SJSA1 (cell line): ENCODE measurements around the gene TMTC2. TPM values are rescaled to one million over a fixed set of nuclear protein-coding genes. Genes with fewer than 3 reads are reported as not detected.

ENCODE experiments used
- DNase-seq, 2 experiments: peaks; one replicate each; pipeline ENCODE4 v3.0.0-alpha.2; 2015 to 2020; ENCODE audit warnings: low spot score in 2 of 2, low read depth in 1 of 2
- H3K27ac ChIP-seq: fragments of 250-450 bp; sonication (Bioruptor Pico); 2 replicates; pipeline ENCODE4 v1.5.1; 2020; ENCODE audit warnings: mild to moderate bottlenecking, moderate library complexity
- H3K27me3 ChIP-seq: fragments of 250-450 bp; sonication (Bioruptor Pico); replicated peaks from 2 replicates; pipeline ENCODE4 v1.5.1; 2020; ENCODE audit warnings: mild to moderate bottlenecking, moderate library complexity
- H3K36me3 ChIP-seq: fragments of 250-450 bp; sonication (Bioruptor Pico); 2 replicates; pipeline ENCODE4 v1.5.1; 2020; ENCODE audit warnings: mild to moderate bottlenecking
- H3K4me1 ChIP-seq: fragments of 250-450 bp; sonication (Bioruptor Pico); replicated peaks from 2 replicates; pipeline ENCODE4 v1.6.1; 2021; ENCODE audit warnings: mild to moderate bottlenecking
- H3K4me3 ChIP-seq: fragments of 250-450 bp; sonication (Bioruptor Pico); 2 replicates; pipeline ENCODE4 v1.5.1; 2020; ENCODE audit warnings: mild to moderate bottlenecking
- H3K9me3 ChIP-seq: fragments of 250-450 bp; sonication (Bioruptor Pico); replicated peaks from 2 replicates; pipeline ENCODE4 v1.5.1; 2020; ENCODE audit warnings: mild to moderate bottlenecking
- total RNA-seq: library from RNA; depleted of rRNA; stranded (reverse); fragments of >200 nt; shearing (Covaris generic); gene quantifications from 2 replicates; pipeline ENCODE4 v1.2.3, GENCODE V29; 2014

The TMTC2 gene
- total RNA-seq, 1 experiment from 2014 or later = 0.13 TPM

DNA sequence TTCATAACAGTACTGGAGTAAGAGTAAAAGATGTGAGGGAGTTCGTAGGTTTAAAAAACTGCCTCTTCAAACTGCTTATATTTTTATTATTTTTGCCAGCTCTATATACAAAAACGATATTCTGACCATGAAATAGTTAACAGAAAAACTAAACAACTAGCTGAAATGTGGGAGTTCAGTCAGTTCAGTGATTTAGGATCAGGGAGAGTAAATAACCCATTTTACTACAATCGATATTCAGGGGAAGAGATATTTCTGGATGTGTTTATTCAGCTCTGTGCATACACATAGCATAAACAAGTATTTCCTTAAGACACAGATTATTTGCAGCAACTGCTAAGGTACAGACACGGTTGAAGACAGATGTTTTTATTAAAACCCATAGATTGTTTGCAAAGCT is 470.9 kb downstream of the TMTC2 start:
- Histone ChIP-seq H3K36me3 (no peaks in the 10 kb centered on the region), H3K4me3 (no peak overlapping the region), H3K27me3 (no peaks in the 10 kb centered on the region), H3K4me1 (no peaks in the 10 kb centered on the region), H3K9me3 (0 out of 2 replicates have a peak, but pooled peaks cover 5% of the 10 kb centered on the region), H3K27ac (no peak overlapping the region)
- DNase-seq = no peak

DNA sequence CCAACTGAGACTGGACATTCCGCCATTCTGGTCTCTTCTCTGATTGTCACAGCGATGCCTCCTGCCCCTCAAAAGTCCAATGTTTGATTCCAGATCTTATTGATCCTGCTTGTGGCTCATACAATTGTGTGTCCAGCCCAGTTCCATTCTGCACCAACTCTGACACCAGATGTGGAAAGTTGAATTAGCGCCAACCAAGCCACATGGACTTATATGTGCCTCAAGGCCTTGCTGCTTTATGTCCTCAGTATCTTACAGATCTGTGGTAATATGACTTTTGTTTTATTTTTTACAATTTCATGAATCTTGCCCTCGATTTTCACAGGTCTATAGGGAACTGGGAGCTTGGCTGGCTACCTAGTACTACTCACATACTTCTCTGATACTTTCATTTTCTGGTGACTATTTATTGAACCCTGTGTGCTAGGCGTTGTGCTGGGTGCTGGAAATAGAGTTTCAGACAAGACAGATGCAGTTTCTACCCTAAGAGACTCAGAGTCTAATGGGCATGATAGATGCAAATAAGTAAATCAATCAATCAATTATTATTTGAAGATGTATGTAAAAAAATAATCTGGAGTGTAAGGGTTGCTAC is 472.0 kb downstream of the TMTC2 start:
- H3K27me3 ChIP-seq = no peaks in the 10 kb centered on the region
- H3K36me3 ChIP-seq = no peaks in the 10 kb centered on the region
- DNase-seq = no peak

DNA sequence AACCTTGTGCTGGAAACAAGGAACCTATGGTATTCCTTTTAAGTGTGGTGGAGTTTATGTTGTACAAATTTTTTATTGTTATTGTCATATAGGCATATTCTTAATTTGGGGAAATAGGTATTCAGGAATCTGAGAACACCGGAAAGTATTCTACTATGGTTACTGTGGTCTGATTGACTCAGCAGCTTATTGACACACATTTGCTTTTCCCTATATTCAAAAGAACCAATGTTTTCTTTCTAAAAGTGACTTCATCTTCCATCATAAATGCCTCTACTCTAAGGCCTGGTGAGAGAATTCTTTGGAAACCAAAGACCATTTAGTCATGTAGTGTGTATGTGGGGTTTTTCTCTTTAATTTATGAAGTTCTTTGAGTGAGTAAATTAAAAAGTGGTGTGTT is 474.8 kb downstream of the TMTC2 start:
- Histone ChIP-seq H3K9me3 (0 out of 2 replicates have a peak, but pooled peaks cover 5% of the 10 kb centered on the region), H3K27ac (no peak overlapping the region), H3K4me1 (no peaks in the 10 kb centered on the region), H3K27me3 (no peaks in the 10 kb centered on the region), H3K4me3 (no peak overlapping the region), H3K36me3 (no peaks in the 10 kb centered on the region)
- DNase-seq = no peak

More for the DNA sequence above, 472.0 kb downstream of the TMTC2 start:
- Histone ChIP-seq H3K27ac (no peak overlapping the region), H3K4me3 (no peak overlapping the region), H3K9me3 (0 out of 2 replicates have a peak, but pooled peaks cover 5% of the 10 kb centered on the region), H3K4me1 (no peaks in the 10 kb centered on the region)

DNA sequence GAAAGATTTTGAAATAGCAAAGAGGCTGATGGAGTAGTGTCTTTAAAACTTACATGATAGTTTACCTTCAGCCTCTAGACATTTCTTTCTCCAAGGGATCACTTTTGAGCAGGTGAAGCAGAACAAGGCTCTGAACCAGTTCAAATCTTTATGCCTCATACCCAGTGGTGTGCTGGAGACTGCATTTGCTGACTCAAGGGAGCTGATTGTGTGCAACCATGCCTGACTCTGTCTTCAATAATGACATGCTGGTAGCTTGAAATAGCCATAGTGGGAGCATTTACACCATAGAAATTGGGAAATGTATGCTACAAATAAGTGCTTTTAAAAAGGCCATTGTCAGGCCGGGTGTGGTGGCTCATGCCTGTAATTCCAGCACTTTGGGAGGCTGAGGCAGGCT is 482.0 kb downstream of the TMTC2 start:
- no peak for DNase-seq
- Histone ChIP-seq H3K27me3 (no peaks in the 10 kb centered on the region), H3K27ac (no peak overlapping the region), H3K36me3 (no peaks in the 10 kb centered on the region), H3K4me1 (no peaks in the 10 kb centered on the region), H3K4me3 (no peak overlapping the region), H3K9me3 (peaks cover 6% of the 10 kb centered on the region; the same call in 1 of the 2 replicates)

DNA sequence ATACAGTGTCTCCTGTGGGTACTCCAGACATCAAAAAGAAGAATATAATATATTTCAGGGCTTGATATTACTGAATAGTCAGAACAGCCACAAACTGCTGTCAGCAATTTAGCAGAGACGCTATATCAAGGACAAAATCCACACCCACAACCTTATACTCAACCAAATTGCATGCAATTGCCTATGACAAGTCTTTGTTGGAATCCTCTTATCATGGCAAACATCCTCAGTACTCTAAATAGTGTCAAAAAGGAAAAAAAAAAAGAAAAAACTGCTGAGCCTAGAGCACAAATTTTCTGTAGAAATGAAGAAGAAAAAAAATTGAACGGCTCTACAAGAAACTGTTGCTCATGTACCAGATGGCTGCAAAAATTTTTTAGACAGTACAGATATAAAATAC is 485.7 kb downstream of the TMTC2 start:
- H3K27ac ChIP-seq = no peak overlapping the region
- H3K4me1 ChIP-seq = no peaks in the 10 kb centered on the region
- DNase-seq = no peak
- H3K4me3 ChIP-seq = no peak overlapping the region
- peaks cover 3% of the 10 kb centered on the region; the same call in 1 of the 2 replicates for H3K9me3 ChIP-seq
- no peaks in the 10 kb centered on the region for H3K36me3 ChIP-seq
- H3K27me3 ChIP-seq = no peaks in the 10 kb centered on the region

DNA sequence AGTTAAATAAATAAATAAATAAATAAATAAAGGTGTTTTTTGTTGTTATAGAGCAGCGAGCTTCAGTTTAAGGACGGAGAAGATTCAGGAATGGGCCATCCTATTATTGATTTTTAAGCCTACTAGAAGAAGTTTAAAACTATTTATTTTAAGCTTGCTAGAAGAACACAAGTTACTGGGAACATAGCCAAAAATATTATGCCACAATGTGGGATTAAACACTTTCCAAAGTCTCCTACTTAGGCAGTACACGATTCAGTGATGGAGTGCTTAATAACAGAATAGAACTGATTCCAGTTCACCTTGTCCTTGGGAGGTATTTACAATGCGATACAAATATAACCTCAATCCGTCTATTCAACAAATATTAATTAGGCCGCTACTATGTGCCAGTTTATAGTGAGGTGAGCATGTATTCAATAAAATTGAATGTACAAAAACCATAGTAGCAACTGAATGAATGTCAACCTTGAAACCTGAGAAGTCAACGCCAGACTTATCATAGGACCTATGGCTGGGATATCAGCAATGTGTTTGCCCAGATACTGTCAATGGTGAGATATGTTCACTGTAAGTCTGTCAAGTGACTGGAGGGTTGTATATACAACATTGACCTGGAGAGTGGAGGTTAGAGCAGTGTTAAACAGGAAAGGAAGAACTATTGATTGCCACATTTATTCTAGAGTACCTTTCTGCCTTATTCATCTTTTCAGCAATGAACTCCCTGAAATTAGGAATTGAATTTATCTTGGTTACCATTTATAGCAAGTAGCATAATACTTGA is 486.4 kb downstream of the TMTC2 start:
- Histone ChIP-seq H3K4me3 (no peak overlapping the region), H3K27me3 (no peaks in the 10 kb centered on the region), H3K27ac (no peak overlapping the region), H3K4me1 (no peaks in the 10 kb centered on the region), H3K36me3 (no peaks in the 10 kb centered on the region), H3K9me3 (peaks cover 3% of the 10 kb centered on the region; the same call in 1 of the 2 replicates)
- no peak for DNase-seq

DNA sequence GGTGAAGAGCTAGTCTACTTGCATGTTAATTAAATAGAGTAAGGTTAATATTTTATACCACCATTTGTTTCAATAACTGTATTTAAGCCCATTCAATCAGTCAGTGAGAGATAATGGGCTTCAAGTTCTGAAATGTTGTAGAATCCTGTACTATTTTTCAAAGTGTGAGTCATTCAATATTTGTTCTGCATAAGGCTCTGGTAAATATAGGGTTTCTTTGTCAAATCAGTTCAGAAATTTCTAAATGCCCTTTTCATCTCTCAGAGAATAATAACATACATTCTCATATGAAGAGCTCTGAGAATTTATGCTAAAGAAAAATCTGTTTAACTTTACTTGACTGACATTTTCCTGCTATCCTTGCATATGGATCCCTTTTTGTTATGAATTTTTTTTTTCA is 493.3 kb downstream of the TMTC2 start:
- no peaks in the 10 kb centered on the region for H3K4me1 ChIP-seq
- H3K36me3 ChIP-seq = no peaks in the 10 kb centered on the region
- no peak overlapping the region for H3K4me3 ChIP-seq
- no peaks in the 10 kb centered on the region for H3K27me3 ChIP-seq
- no peak for DNase-seq
- H3K9me3 ChIP-seq = no peaks in the 10 kb centered on the region
- no peak overlapping the region for H3K27ac ChIP-seq

DNA sequence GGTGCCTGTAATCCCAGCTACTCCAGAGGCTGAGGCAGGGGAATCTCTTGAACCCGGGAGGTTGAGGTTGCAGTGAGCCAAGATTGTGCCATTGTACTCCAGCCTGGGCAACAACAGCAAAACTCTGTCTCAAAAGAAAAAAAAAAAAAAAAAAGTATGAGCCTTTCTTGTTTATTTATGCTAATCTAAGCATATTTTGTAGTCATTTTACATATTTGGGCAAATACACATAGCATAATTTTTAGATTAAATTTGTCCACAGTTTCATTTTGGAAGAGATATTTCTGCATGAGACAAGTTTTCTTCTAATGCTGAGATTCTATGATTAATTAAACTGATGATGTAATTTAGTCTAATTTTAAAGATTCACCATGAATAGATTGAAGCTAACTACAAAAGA is 494.4 kb downstream of the TMTC2 start:
- Histone ChIP-seq H3K36me3 (no peaks in the 10 kb centered on the region), H3K9me3 (no peaks in the 10 kb centered on the region), H3K4me3 (no peak overlapping the region), H3K27me3 (no peaks in the 10 kb centered on the region), H3K27ac (no peak overlapping the region), H3K4me1 (no peaks in the 10 kb centered on the region)
- no peak for DNase-seq

DNA sequence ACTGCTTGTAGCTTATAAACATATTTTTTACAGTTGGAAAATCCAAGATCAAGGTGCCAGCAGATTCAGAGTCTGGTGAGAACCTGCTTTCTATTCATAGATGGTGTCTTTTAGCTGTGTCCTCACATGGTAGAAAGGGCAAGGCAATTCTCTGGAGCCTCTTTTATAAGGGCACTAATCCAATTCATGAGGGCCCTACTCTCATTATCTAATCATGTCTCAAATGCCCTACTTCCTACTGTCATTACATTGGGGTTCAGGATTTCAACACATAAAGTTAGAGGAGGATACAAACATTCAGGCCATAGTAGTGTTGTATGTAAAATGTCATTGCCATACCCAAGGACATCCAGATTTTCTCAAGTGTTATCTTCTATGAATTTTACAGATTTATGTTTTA is 496.4 kb downstream of the TMTC2 start:
- H3K27ac ChIP-seq = no peak overlapping the region
- no peak overlapping the region for H3K4me3 ChIP-seq
- no peaks in the 10 kb centered on the region for H3K27me3 ChIP-seq
- H3K36me3 ChIP-seq = no peaks in the 10 kb centered on the region
- DNase-seq = no peak
- no peaks in the 10 kb centered on the region for H3K4me1 ChIP-seq
- H3K9me3 ChIP-seq = 0 out of 2 replicates have a peak, but pooled peaks cover 1% of the 10 kb centered on the region
